IMR-90 (cell line): ENCODE data around the gene KRTAP2-1. TPM values are rescaled to one million over a fixed set of nuclear protein-coding genes. Genes with fewer than 3 reads are reported as not detected.

Source experiments
- microRNA-seq, 2 experiments: library from miRNA; stranded (forward) in 1 of 2; unstranded in 1 of 2; fragments of 10-50 nt in 1 of 2; fragments of <30 nt in 1 of 2; gene quantifications in 1 of 2; microRNA quantifications in 1 of 2; one replicate each; pipeline versions ENCODE3 to v1.1.0; 2013 to 2020; ENCODE audit not compliant: insufficient read depth in 1 of 2, insufficient read length in 1 of 2, unreplicated experiment in 1 of 2
- polyA plus RNA-seq, 3 experiments: library from polyadenylated mRNA; depleted of rRNA; stranded (reverse); fragments of >200 nt; gene quantifications; 2 replicates each; pipeline ENCODE4 v1.2.3, GENCODE V29; 2012; ENCODE audit warnings: low replicate concordance in 1 of 3
- small RNA-seq, 5 experiments: library from RNA; depleted of rRNA; stranded (forward); fragments of <200 nt; gene quantifications; one replicate each; pipeline ENCODE3, GENCODE V24; 2012
- total RNA-seq: library from RNA; depleted of rRNA; stranded (reverse); fragments of >200 nt; gene quantifications from 2 replicates; pipeline ENCODE4 v1.2.3, GENCODE V29; 2012; rRNA removed

KRTAP2-1 gene
- total and polyA plus RNA-seq, 2 of the 4 experiments (the other 2 are of a cell fraction) = not detected

Small RNA genes within 50 kb of the gene (microRNA-seq; reads per million reads assigned to microRNA genes)
- not detected for gene KRTAP3-4P (ENCODE audit: insufficient read depth, insufficient read length)

Small RNA genes within 50 kb of the gene (small RNA-seq; reads per million reads assigned to genes)
- 0 reads per million in 5 experiments for gene KRTAP3-4P

Other genes with a start within 250 kb of the KRTAP2-1 start
Only the 30 nearest of the 37 such genes appear.
- gene KRT12, start 180.1 kb downstream of the KRTAP2-1 start, total RNA-seq = not detected in 2 replicates
- gene KRT12, start 180.1 kb downstream of the KRTAP2-1 start, polyA plus RNA-seq (2012; rRNA removed) = not detected in 2 replicates
- gene KRT20, start 162.1 kb downstream of the KRTAP2-1 start, total RNA-seq = not detected in 2 replicates
- not detected in 2 replicates for gene KRT20, start 162.1 kb downstream of the KRTAP2-1 start, polyA plus RNA-seq (2012; rRNA removed)
- gene KRT23, start 109.7 kb downstream of the KRTAP2-1 start, total RNA-seq = 0.28 and 0.36 TPM in 2 replicates
- gene KRT23, start 109.7 kb downstream of the KRTAP2-1 start, polyA plus RNA-seq (2012; rRNA removed) = 0.32 and 0.39 TPM in 2 replicates
- not detected in 2 replicates for gene KRT39, start 80.4 kb downstream of the KRTAP2-1 start, total RNA-seq
- 0.15 TPM in 1 of 2 replicates, not detected in the other for gene KRT39, start 80.4 kb downstream of the KRTAP2-1 start, polyA plus RNA-seq (2012; rRNA removed)
- gene KRT40, start 63.0 kb downstream of the KRTAP2-1 start, total RNA-seq = not detected in 2 replicates
- gene KRT40, start 63.0 kb downstream of the KRTAP2-1 start, polyA plus RNA-seq (2012; rRNA removed) = not detected in 2 replicates
- not detected in 2 replicates for gene KRTAP3-3, start 53.2 kb downstream of the KRTAP2-1 start, total RNA-seq
- gene KRTAP3-3, start 53.2 kb downstream of the KRTAP2-1 start, polyA plus RNA-seq (2012; rRNA removed) = not detected in 2 replicates
- gene KRTAP3-2, start 47.4 kb downstream of the KRTAP2-1 start, total RNA-seq = not detected in 2 replicates
- gene KRTAP3-2, start 47.4 kb downstream of the KRTAP2-1 start, polyA plus RNA-seq (2012; rRNA removed) = not detected in 2 replicates
- not detected in 2 replicates for gene KRTAP3-1, start 38.2 kb downstream of the KRTAP2-1 start, total RNA-seq
- not detected in 2 replicates for gene KRTAP3-1, start 38.2 kb downstream of the KRTAP2-1 start, polyA plus RNA-seq (2012; rRNA removed)
- gene KRTAP1-5, start 20.1 kb downstream of the KRTAP2-1 start, total RNA-seq = 33.1 and 34.8 TPM in 2 replicates
- gene KRTAP1-5, start 20.1 kb downstream of the KRTAP2-1 start, polyA plus RNA-seq (2012; rRNA removed) = 27.0 and 35.9 TPM in 2 replicates
- gene KRTAP1-4, start 17.1 kb downstream of the KRTAP2-1 start, total RNA-seq = not detected in 2 replicates
- gene KRTAP1-4, start 17.1 kb downstream of the KRTAP2-1 start, polyA plus RNA-seq (2012; rRNA removed) = not detected in 2 replicates
- gene KRTAP1-3, start 12.4 kb downstream of the KRTAP2-1 start, total RNA-seq = not detected in 2 replicates
- gene KRTAP1-3, start 12.4 kb downstream of the KRTAP2-1 start, polyA plus RNA-seq (2012; rRNA removed) = not detected in 2 replicates
- 0.83 and 0.90 TPM in 2 replicates for gene KRTAP1-1, start 5.9 kb downstream of the KRTAP2-1 start, total RNA-seq
- gene KRTAP1-1, start 5.9 kb downstream of the KRTAP2-1 start, polyA plus RNA-seq (2012; rRNA removed) = 1.2 and 1.5 TPM in 2 replicates
- gene KRTAP2-2, start 7.9 kb upstream of the KRTAP2-1 start, total RNA-seq = not detected in 2 replicates
- 0.17 TPM in 1 of 2 replicates, not detected in the other for gene KRTAP2-2, start 7.9 kb upstream of the KRTAP2-1 start, polyA plus RNA-seq (2012; rRNA removed)
- gene KRTAP2-3, start 12.8 kb upstream of the KRTAP2-1 start, total RNA-seq = 1.4 TPM in 2 replicates
- 35.2 and 35.6 TPM in 2 replicates for gene KRTAP2-3, start 12.8 kb upstream of the KRTAP2-1 start, polyA plus RNA-seq (2012; rRNA removed)
- gene KRTAP2-4, start 18.6 kb upstream of the KRTAP2-1 start, total RNA-seq = not detected in 2 replicates
- not detected in 2 replicates for gene KRTAP2-4, start 18.6 kb upstream of the KRTAP2-1 start, polyA plus RNA-seq (2012; rRNA removed)
- gene KRTAP4-7, start 36.8 kb upstream of the KRTAP2-1 start, total RNA-seq = not detected in 2 replicates
- 0.11 TPM in 1 of 2 replicates, not detected in the other for gene KRTAP4-7, start 36.8 kb upstream of the KRTAP2-1 start, polyA plus RNA-seq (2012; rRNA removed)
- gene KRTAP4-8, start 50.8 kb upstream of the KRTAP2-1 start, total RNA-seq = not detected in 2 replicates
- gene KRTAP4-8, start 50.8 kb upstream of the KRTAP2-1 start, polyA plus RNA-seq (2012; rRNA removed) = not detected in 2 replicates
- gene KRTAP4-16, start 54.9 kb upstream of the KRTAP2-1 start, total RNA-seq = not detected in 2 replicates
- not detected in 2 replicates for gene KRTAP4-16, start 54.9 kb upstream of the KRTAP2-1 start, polyA plus RNA-seq (2012; rRNA removed)
- not detected in 2 replicates for gene KRTAP4-9, start 58.1 kb upstream of the KRTAP2-1 start, total RNA-seq
- gene KRTAP4-9, start 58.1 kb upstream of the KRTAP2-1 start, polyA plus RNA-seq (2012; rRNA removed) = 0.24 TPM in 2 replicates
- not detected in 2 replicates for gene KRTAP4-11, start 71.1 kb upstream of the KRTAP2-1 start, total RNA-seq
- gene KRTAP4-11, start 71.1 kb upstream of the KRTAP2-1 start, polyA plus RNA-seq (2012; rRNA removed) = not detected in 2 replicates
- 0.18 TPM in 1 of 2 replicates, not detected in the other for gene KRTAP4-12, start 76.9 kb upstream of the KRTAP2-1 start, total RNA-seq
- gene KRTAP4-12, start 76.9 kb upstream of the KRTAP2-1 start, polyA plus RNA-seq (2012; rRNA removed) = 1.0 and 1.1 TPM in 2 replicates
- not detected in 2 replicates for gene KRTAP4-6, start 93.2 kb upstream of the KRTAP2-1 start, total RNA-seq
- gene KRTAP4-6, start 93.2 kb upstream of the KRTAP2-1 start, polyA plus RNA-seq (2012; rRNA removed) = not detected in 2 replicates
- gene KRTAP4-5, start 102.5 kb upstream of the KRTAP2-1 start, total RNA-seq = not detected in 2 replicates
- not detected in 2 replicates for gene KRTAP4-5, start 102.5 kb upstream of the KRTAP2-1 start, polyA plus RNA-seq (2012; rRNA removed)
- gene KRTAP4-4, start 113.4 kb upstream of the KRTAP2-1 start, total RNA-seq = not detected in 2 replicates
- not detected in 2 replicates for gene KRTAP4-4, start 113.4 kb upstream of the KRTAP2-1 start, polyA plus RNA-seq (2012; rRNA removed)
- not detected in 2 replicates for gene KRTAP4-3, start 120.9 kb upstream of the KRTAP2-1 start, total RNA-seq
- not detected in 2 replicates for gene KRTAP4-3, start 120.9 kb upstream of the KRTAP2-1 start, polyA plus RNA-seq (2012; rRNA removed)
- not detected in 2 replicates for gene KRTAP4-2, start 130.9 kb upstream of the KRTAP2-1 start, total RNA-seq
- gene KRTAP4-2, start 130.9 kb upstream of the KRTAP2-1 start, polyA plus RNA-seq (2012; rRNA removed) = not detected in 2 replicates
- gene KRTAP4-1, start 137.6 kb upstream of the KRTAP2-1 start, total RNA-seq = not detected in 2 replicates
- not detected in 2 replicates for gene KRTAP4-1, start 137.6 kb upstream of the KRTAP2-1 start, polyA plus RNA-seq (2012; rRNA removed)
- not detected in 2 replicates for gene KRTAP9-1, start 142.6 kb upstream of the KRTAP2-1 start, total RNA-seq
- gene KRTAP9-1, start 142.6 kb upstream of the KRTAP2-1 start, polyA plus RNA-seq (2012; rRNA removed) = not detected in 2 replicates
- gene KRTAP9-2, start 179.3 kb upstream of the KRTAP2-1 start, total RNA-seq = not detected in 2 replicates
- gene KRTAP9-2, start 179.3 kb upstream of the KRTAP2-1 start, polyA plus RNA-seq (2012; rRNA removed) = not detected in 2 replicates
- gene KRTAP9-3, start 185.1 kb upstream of the KRTAP2-1 start, total RNA-seq = not detected in 2 replicates
- gene KRTAP9-3, start 185.1 kb upstream of the KRTAP2-1 start, polyA plus RNA-seq (2012; rRNA removed) = not detected in 2 replicates